ENCODE results near the gene CPXM2.

GRCh38 chr10:123858907-123859652 is 32.5 kb downstream of the CPXM2 start:
- TF ChIP-seq POLR2A (IDR thresholded peaks at IDR 0.05; ENCODE audit: low read depth), result no peak
- no peak for TF ChIP-seq CTCF (IDR thresholded peaks at IDR 0.05)
- no peak for TF ChIP-seq POLR2AphosphoS5 (IDR thresholded peaks at IDR 0.05)
- no peak for TF ChIP-seq EP300 (IDR thresholded peaks at IDR 0.05)

All from esophagus muscularis mucosa (tissue), 4 donors.